ENCODE results near the gene CACTIN. TPM values are rescaled to one million over a fixed set of nuclear protein-coding genes. Genes with fewer than 3 reads are reported as not detected.

Gene CACTIN
- total and polyA plus RNA-seq, 2 of the 4 experiments (the other 2 are of a cell fraction), result 10.8 to 19.5 TPM

- no peak overlapping the region for H4K8ac ChIP-seq (ENCODE audit: low read depth in 2 of 2, low read length in 2 of 2)
- BruUV-seq (replicated peaks), result no TSS peak
- H3K4ac ChIP-seq (ENCODE audit: low read depth, low read length), result no peak overlapping the region
- H3K4me2 ChIP-seq (ENCODE audit: low read depth, low read length), result no peak overlapping the region
- H2BK15ac ChIP-seq (ENCODE audit: low read depth, low read length), result no peak overlapping the region
- H3K14ac ChIP-seq (replicated peaks; ENCODE audit: low read depth, low read length), result no peak overlapping the region
- H3K9me1 ChIP-seq (ENCODE audit: insufficient read depth, low read length), result no peaks in the 10 kb centered on the region
- intact Hi-C loops (cut with micrococcal nuclease) (no loop called here), dilution Hi-C loops (cut with HindIII; ENCODE audit: low sequenced_read_pairs, unreplicated experiment) (no loop called here), in situ Hi-C loops (cut with MboI; ENCODE audit: low sequenced_read_pairs) (loop anchor here (25.0 kb wide), 1 partner anchor 309 kb away; no protein-coding TSS in a partner anchor)
- H2AFZ ChIP-seq (replicated peaks; ENCODE audit: low read length, poor library complexity), result no peak overlapping the region
- WGBS, 2 experiments (ENCODE audit: extremely low coverage in 2 of 2, insufficient read length in 1 of 2), result 92% methylated on average over 7 of the region's 24 CpGs; no CpG with 5 or more reads in 1 of the 2 experiments
- no peak overlapping the region for H2AK9ac ChIP-seq (replicated peaks; ENCODE audit: low read depth, low read length, poor library complexity)
- H3K4me1 ChIP-seq (ENCODE audit: control insufficient read depth, insufficient read depth, low read length), result peaks cover 8% of the 10 kb centered on the region
- H4K5ac ChIP-seq (ENCODE audit: low read depth, low read length), result no peak overlapping the region
- H3K18ac ChIP-seq (ENCODE audit: low read depth, low read length), result no peak overlapping the region
- no peak overlapping the region for H2BK120ac ChIP-seq (ENCODE audit: low read depth, low read length)
- ATAC-seq (ENCODE audit: low read depth) (no peak), DNase-seq (no peak)
- H3K56ac ChIP-seq (ENCODE audit: extremely low read depth, insufficient read depth, low read length), result no peak overlapping the region
- no peak overlapping the region for H4K91ac ChIP-seq (ENCODE audit: insufficient read depth, low read depth, low read length)
- no peak overlapping the region for H3K23ac ChIP-seq (ENCODE audit: low read depth, low read length)
- ChIA-PET CTCF (no interaction called here), POLR2A (ENCODE audit: unreplicated experiment) (interaction anchor here (0.6 kb wide), 1 partner anchor 55 kb away, joined by 9 read pairs; no protein-coding TSS in a partner anchor)
- H3K9me3 ChIP-seq (ENCODE audit: control insufficient read depth, insufficient read depth, low read length), result no peaks in the 10 kb centered on the region
- H3K27ac ChIP-seq (ENCODE audit: insufficient read depth, low read length), result no peak overlapping the region
- no peak overlapping the region for H2BK5ac ChIP-seq (ENCODE audit: low read depth, low read length, poor library complexity, severe bottlenecking)
- peaks cover 26% of the 10 kb centered on the region for H3K36me3 ChIP-seq (ENCODE audit: control insufficient read depth, insufficient read depth, low read length)
- no peak overlapping the region for H2BK20ac ChIP-seq (ENCODE audit: low read depth, low read length)
- H2AK5ac ChIP-seq (ENCODE audit: low read depth, low read length), result no peak overlapping the region
- H3K27me3 ChIP-seq (ENCODE audit: control insufficient read depth, insufficient read depth, low read length), result no peaks in the 10 kb centered on the region
- H4K20me1 ChIP-seq (ENCODE audit: insufficient read depth, low read length), result peaks cover 17% of the 10 kb centered on the region; the same call in 1 of the 2 replicates
- peaks cover 12 to 35% of the 10 kb centered on the region in 2 experiments; a peak in 3 of 4 replicates for H3K79me1 ChIP-seq (ENCODE audit: low read depth in 1 of 2, low read length in 2 of 2)
- H3K4me3 ChIP-seq (ENCODE audit: insufficient read depth, low read depth, low read length), result no peak overlapping the region
- no peak overlapping the region for H3K9ac ChIP-seq (ENCODE audit: low read depth, low read length)
- no peak for TF ChIP-seq NFE2L2 (IDR thresholded peaks at IDR 0.05; ENCODE audit: low read depth, low read length)
- TF ChIP-seq CHD1 (IDR thresholded peaks at IDR 0.05; ENCODE audit: low read depth, low read length), result no peak
- no peak for TF ChIP-seq FOS (IDR thresholded peaks at IDR 0.05; ENCODE audit: low read depth, low read length)
- TF ChIP-seq CTCF (conservative IDR thresholded peaks at IDR 0.05; ENCODE audit: low read depth, low read length), result no peak
- TF ChIP-seq ELK1 (IDR thresholded peaks at IDR 0.05; ENCODE audit: borderline replicate concordance, low read depth, low read length), result no peak
- no peak for TF ChIP-seq CEBPB (IDR thresholded peaks at IDR 0.05; ENCODE audit: low read depth, low read length)
- TF ChIP-seq USF2 (IDR thresholded peaks at IDR 0.05; ENCODE audit: low read depth, low read length), result no peak
- TF ChIP-seq MAFK (IDR thresholded peaks at IDR 0.05; ENCODE audit: low read depth, low read length), result no peak
- TF ChIP-seq RAD21 (IDR thresholded peaks at IDR 0.05; ENCODE audit: low read length), result no peak
- no peak for TF ChIP-seq MXI1 (IDR thresholded peaks at IDR 0.05; ENCODE audit: borderline replicate concordance, low read depth, low read length)
- TF ChIP-seq BHLHE40 (IDR thresholded peaks at IDR 0.05; ENCODE audit: low read depth, low read length), result no peak
- no peak for TF ChIP-seq RFX5 (IDR thresholded peaks at IDR 0.05; ENCODE audit: low read depth, low read length)
- no peak for TF ChIP-seq RCOR1 (IDR thresholded peaks at IDR 0.05; ENCODE audit: insufficient replicate concordance, low read length)
- TF ChIP-seq SMC3 (IDR thresholded peaks at IDR 0.05; ENCODE audit: low read depth, low read length), result no peak
- no peak for TF ChIP-seq MAZ (IDR thresholded peaks at IDR 0.05; ENCODE audit: borderline replicate concordance, low read depth, low read length)
Observed at GRCh38 chr19:3620817-3621547, 5.6 kb downstream of the CACTIN start.

Measured in IMR-90 (cell line).